ENCODE data around the gene SH2D5. TPM values are rescaled to one million over a fixed set of nuclear protein-coding genes. Genes with fewer than 3 reads are reported as not detected.
"Not testable (repeated sequence)": the region's sequence is repeated elsewhere in the genome, so short reads cannot be mapped to it uniquely, and the experiment has no call there.

SH2D5 gene
- polyA plus RNA-seq, 1 donor, result 0.15 TPM

DNA sequence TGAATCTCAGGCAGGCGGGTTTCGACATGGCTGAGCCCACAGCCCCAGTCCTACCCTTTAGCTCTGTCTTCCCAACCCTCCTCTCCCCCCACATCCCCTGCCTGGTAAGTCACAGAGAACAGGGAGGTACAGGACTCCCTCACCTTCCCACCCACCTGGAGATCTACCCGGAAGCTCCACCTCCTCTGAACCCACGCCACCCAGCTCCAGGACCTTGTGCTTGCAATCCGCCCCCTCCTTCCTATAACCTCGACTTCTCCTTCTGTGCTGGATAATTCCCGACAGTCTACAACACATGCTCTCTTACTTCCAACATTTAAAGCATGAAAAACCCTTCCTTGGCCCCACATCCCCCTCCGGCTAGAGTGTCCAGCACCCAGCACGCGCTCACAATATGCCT is 37.0 kb downstream of the SH2D5 start:
- no peak for DNase-seq (ENCODE audit: low read depth)

DNA sequence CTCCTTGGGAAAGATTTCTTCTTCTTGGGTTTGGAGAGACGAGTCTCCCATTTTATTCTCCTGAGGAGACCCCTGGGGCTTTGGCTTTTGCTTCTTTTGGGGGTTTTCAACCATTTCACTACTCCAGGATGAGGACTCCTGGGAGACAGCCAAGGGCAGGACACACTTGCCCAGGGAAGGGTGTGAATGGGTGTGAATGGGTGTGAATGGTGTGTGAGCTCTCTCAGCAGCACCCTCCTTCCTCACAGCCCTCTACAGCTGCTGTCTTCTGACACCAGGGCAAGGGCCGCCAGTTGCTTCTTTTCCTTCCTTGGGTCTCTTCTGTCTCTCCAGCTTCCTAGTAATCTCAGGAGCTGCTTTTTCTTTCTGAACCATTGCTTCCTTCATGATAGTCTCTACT is 38.9 kb downstream of the SH2D5 start:
- no peak for DNase-seq (ENCODE audit: low read depth)

DNA sequence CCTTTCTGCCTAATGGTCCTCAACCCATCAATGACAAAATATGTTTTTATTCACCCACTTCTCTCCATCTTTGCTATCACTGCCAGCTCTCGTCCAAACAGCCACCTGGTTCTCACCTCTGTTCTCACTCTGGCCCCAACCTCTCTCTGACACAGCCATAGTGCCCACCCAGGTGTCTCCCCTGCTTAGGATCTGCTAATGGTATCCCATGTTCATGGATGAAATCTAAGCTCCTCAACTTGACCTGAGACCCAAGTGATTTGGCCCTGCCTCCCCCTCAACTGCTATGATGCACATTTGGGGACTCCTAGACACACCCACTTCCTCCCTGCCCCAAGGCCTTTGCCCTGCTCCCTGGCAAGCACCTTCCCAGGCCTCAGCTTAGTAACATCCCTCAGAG is 40.6 kb downstream of the SH2D5 start:
- DNase-seq (ENCODE audit: low read depth), result no peak

DNA sequence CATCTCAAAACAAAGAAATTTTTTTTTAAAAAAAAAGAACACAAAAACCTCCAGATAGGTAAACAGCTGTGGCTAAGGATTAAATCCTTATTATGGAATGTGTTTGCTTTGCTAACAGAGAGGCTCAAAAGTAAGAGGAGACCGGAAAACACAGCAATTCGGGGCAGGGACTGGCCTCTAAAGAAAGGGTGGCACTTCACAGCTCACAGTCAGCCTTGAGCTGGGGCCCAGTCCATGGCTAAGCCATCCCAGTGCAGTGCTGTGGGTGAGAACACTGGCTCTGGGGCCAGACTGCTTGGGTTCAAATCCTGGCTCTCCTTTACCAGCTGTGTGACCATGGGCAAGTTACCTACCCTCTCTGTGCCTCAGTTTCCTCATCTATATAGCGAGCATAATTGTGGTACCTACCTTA is 42.9 kb downstream of the SH2D5 start:
- no peak for DNase-seq (ENCODE audit: low read depth)

DNA sequence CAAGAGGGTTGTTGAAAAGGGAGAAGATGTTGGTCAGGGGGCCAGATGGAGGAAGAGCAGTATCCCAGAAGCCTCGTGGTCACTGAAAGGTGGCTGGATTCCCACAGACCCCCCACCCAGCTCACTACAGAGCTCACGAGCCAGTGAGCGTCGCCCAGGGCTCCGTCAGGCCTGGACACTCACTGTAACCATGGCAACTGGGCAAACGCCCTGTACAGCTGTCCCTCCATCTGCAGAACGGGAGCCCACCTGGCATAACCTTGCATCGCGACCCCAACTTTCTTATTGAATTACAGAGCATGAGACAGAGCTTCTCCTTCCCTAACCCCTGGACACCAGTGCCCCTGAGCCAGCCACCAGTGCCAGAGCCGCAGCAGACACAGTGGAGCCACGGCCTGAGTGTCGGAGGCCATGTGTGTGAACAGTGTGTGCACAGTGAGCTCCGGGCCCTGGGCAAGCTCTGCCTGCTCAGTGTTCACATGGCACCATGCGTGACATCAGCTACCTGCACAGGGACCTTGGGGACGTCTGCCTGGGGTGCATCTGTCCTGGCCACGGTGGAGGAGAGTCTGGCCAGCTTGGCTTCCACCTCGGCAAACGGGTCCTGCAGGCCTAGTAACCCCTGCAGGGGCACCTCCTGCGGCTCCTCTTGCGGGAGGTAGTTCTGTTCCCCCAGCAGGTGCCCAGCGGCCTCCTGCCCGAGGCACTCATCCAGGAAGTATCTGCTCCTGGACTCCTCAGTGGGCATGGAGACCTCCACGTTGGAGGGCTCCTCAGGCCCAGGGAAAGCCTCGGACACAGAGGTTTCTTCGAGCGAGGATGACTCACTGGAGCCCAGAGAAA is 45.4 kb downstream of the SH2D5 start:
- no peak for DNase-seq (ENCODE audit: low read depth)

DNA sequence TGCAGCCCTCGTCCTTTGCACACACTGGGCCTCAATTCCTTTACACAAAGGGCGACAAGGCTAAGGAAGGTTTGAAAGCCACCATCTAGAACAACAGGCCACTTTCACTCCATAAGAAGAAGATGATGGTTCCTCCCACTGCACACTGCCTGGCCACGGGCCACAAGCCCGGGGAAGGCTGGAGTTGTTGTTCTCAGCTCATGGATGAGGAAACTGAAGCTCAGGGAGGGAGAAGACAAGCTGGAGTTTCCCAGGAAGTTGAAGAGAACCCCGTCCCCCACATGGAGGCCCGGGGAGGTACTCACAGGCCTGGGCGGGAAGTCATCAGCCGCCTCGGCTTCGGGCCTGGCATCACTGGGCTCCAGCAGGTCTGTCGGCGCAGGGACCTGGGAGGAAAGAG is 46.8 kb downstream of the SH2D5 start:
- no peak for DNase-seq (ENCODE audit: low read depth)

DNA sequence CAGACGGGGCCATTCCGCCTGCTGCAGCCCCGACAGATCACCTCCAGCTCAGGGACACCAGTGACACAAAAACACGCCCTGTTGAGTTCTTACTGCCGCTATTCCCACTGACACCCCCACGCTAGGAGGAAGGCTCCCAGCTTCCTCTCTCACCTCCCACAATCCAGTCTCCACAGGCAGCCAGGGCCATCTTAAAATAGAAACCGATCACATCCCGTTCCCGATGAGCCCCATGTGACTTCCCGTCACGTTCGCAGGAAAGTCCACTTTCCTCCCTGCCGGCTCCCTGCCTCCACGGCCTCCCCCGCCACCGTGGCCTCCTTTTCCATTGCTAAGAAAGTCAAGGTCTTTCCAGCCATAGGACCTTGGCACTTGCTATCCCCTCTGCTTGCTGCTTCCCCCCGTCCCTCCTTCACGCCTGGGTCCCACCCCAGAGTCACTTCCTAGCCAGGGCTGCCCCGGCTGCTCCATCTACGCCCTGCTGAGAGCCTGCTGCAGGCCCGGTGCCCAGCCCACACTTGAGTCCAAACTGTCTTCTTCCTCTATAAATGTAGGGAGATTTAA is 47.3 kb downstream of the SH2D5 start:
- no peak for DNase-seq (ENCODE audit: low read depth)

DNA sequence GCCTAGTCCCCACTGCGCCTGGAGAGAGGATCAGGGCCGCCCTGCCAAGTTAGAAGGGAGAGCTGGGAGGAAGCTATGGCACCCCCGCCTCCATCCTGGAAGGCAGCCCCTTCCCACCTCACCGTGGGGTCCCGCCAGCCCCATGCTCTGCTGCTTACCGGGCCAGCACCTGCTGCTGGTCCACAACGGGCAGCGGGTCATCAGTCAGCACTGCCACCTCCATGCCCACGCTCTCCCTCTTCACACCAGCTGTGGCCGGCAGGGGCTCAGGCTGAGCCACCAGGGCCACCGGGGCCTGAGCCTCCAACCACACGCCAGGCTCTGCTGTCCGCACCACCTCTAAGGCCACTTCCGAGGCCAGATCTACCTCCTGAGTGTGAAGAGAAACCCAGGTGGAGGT is 47.9 kb downstream of the SH2D5 start:
- no peak for DNase-seq (ENCODE audit: low read depth)

DNA sequence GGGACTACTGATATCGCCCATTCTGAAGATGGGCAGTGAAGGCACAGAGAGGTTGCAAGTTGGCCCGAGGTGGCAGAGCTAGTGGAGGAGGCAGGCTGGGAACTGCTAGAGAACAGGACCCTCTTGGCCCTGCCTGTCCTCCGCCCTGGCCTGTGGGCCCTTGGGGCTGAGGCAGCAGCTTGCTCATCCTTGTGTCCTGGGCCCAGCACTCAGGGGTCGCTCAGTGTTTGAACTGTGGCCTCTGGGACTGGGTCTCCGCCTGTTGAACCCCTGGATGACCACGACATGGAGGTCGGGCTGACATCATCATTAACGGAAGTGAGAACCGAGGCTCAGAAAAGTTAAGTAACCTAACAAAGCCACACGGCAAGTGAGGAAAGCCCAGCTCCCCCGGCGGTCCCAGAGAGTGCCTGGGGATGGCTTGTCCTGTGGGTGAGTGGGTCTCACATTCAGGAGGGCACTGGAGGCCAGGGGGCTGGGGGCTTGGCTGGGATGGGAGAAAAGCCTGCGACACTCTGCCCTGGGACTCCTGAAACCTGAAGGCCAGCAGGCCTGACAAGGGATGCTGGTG is 48.4 kb downstream of the SH2D5 start:
- DNase-seq (ENCODE audit: low read depth), result no peak

DNA sequence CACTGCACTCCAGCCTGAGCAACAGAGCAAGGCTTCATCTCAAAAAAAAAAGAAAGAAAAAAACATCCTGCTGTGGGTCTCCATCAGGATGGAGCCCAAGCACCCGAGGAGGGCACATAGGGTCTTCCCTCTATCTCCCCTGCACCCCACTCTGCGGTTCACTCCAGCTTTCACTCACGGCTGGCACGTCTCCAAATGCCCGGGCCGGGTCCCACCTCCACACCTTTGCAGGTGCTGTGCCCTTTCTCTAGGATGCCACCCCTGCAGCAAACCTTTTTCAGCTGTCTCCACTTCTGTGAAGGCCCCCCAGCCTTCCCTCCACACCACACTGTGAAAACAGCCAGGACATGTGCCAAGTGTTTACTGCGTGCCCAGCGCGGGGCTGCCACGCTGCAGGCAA is 48.9 kb downstream of the SH2D5 start:
- no peak for DNase-seq (ENCODE audit: low read depth)

DNA sequence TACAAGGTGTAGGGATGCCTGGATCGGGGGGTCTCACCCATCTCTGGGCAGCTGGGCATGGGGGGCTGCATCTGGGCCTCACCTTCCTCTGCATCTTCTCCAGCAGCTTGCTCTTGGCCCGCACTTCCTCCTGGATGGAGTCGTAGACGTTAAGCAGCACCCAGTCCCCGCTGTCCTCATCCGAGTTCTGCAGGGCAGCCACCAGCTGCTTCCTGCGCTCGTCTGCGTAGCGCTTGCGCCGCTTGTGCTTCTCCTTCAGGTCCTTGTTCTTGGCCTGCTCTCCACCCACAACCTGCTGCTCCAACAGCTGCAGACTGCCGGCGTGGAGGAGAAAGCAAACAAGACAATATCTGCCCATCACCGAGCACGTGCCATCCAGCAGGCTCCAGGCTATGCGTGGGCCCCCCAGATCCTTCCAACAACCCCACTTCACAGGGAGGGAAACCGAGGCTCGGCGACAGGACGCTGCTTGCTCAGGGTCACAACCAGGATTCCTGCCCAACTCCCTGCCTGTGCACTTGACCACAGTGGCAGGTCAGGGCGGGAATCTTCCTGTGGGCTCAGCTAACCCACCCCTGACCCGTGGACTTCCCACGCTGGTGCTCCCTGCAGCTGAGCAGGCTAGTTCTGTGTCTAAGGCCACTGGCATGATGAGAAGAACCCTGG is 49.8 kb downstream of the SH2D5 start:
- DNase-seq (ENCODE audit: low read depth), result no peak

DNA sequence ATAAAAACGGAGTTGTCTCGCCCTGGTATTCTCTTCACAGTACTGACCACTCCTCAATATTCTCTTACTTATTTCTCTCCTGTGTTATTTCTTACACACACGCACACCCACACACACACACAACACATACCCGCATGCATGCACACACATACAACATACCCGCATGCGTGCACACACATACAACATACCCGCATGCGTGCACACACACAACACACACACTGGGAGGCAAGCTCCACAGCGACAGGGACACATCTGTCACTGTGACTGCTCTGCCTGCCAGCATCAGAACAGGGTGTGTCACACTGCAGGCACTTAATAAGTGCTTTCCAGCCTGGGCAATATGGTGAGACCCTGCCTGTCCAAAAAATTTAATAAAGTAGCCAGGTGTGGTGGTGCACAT is 50.5 kb downstream of the SH2D5 start:
- DNase-seq (ENCODE audit: low read depth), result no peak

DNA sequence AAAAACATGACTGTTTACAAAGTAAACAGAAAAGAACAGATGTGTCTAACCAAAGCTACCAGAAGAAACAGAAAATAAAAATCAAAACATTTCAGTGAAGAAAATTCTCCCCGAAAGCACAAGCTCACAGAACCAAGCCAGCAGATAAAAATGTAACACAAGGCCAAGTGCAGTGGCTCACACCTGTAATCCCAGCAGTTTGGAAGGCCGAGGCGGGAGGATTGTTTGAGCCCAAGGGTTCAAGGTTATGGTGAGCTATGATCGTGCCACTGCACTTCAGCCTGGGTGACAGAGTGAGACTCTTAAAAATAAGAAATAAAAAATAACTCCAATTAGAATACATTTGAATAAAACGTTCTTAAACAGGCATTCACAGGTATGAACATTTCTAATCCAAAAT is 52.2 kb downstream of the SH2D5 start:
- DNase-seq (ENCODE audit: low read depth), result no peak

DNA sequence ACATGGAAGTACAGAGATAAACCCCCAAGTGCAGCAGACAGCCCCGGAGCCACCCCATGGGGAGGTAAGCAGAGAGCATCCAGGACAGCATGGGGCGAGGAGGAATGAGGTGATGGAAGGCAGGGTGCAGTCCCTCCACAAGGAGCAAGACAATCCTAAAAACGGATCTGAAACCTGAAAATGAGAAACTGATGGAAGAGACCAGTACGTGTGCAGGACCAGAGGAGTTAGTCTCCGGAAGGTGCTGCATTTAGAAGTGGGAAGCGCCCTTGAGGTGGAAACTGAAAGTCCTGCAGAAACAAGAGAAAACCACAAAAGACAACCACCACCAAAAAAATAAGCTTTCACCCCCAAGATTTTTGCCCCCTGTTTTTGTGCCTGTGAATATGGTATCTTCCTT is 53.9 kb downstream of the SH2D5 start:
- no peak for DNase-seq (ENCODE audit: low read depth)

DNA sequence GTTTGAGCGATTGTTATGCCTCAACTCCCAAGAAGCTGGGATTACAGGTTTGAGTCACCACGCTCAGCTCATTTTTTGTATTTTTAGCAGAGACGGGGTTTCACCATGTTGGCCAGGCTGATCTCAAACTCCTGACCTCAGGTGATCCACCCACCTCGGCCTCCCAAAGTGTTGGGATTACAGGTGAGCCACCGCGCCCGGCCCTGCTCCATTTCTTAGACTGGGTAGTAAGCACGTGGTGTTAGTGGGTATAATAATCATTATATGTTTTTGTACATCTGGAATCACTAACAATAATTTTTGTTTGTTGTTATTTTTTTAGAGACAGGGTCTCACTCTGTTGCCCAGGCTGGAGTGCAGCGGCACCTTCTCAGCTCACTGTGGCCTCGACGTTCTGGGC is 58.9 kb downstream of the SH2D5 start:
- not testable (repeated sequence) for DNase-seq (ENCODE audit: low read depth)

DNA sequence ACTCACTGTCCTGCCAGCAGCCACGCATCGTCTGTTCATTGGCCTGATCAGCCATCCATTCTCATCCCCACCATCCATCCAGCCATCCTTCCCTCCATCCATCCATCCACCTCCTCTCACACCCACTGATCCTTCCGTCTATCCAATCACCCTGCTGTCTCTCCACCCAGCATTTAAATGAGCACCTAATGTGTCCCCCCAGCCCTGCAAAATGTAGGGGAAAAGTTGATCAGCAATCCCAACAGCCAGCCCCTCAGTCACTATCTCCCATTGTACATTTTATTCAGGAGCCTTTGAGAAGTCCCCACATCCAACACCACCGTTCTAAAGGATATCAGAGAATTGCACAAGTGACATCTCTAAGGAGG is 60.3 kb downstream of the SH2D5 start:
- DNase-seq (ENCODE audit: low read depth), result no peak

DNA sequence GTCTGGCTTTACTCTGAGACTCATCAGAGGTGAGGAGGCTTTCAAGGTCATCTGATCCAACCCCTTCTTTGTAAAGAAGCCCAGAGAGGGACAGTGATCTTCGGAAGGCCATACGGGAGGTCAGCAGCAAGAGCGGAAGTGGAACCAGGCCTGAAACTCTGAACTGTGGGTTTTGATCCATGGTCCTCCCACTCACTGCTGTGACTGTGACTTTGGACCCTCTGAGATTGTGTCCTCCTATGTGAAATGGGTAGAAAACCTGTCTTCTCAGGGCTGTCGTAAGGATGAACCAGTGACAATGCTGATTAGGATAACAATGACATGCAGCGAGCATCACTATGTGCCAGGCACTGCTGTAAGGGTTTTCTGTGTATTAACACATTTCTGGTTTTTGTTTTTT is 61.6 kb downstream of the SH2D5 start:
- no peak for DNase-seq (ENCODE audit: low read depth)

Other genes with a start within 250 kb of the SH2D5 start
- gene CAMK2N1, start 246.5 kb downstream of the SH2D5 start, polyA plus RNA-seq (ENCODE audit: insufficient read length), result 4.2 TPM
- 20.0 TPM for gene MUL1, start 224.6 kb downstream of the SH2D5 start, polyA plus RNA-seq (ENCODE audit: insufficient read length)
- 0.58 TPM for gene FAM43B, start 180.1 kb downstream of the SH2D5 start, polyA plus RNA-seq (ENCODE audit: insufficient read length)
- 0.18 TPM for gene CDA, start 143.6 kb downstream of the SH2D5 start, polyA plus RNA-seq (ENCODE audit: insufficient read length)
- gene PINK1, start 99.2 kb downstream of the SH2D5 start, polyA plus RNA-seq (ENCODE audit: insufficient read length), result 38.7 TPM
- gene DDOST, start 71.3 kb downstream of the SH2D5 start, polyA plus RNA-seq (ENCODE audit: insufficient read length), result 122 TPM
- 3.2 TPM for gene KIF17, start 14.7 kb downstream of the SH2D5 start, polyA plus RNA-seq (ENCODE audit: insufficient read length)
- 165 TPM for gene HP1BP3, start 54.6 kb upstream of the SH2D5 start, polyA plus RNA-seq (ENCODE audit: insufficient read length)